GM23338 (cell line): ENCODE data around the gene PPFIBP2. TPM values are rescaled to one million over a fixed set of nuclear protein-coding genes. Genes with fewer than 3 reads are reported as not detected.

ENCODE experiments used
- ATAC-seq: fragments of 200-7000 bp; cut with Tn5 transposase; 3 replicates; pipeline ENCODE4 v1.9.1; 2020
- DNase-seq: peaks from one replicate; pipeline ENCODE4 v3.0.0-alpha.2; 2015; ENCODE audit warnings: low spot score
- H2AFZ ChIP-seq: fragments of 200-600 bp; sonication (generic); 2 replicates; pipeline ENCODE4 v1.8.0; 2016; ENCODE audit warnings: antibody characterized with exemption, mild to moderate bottlenecking, moderate library complexity
- H3F3A ChIP-seq: fragments of 200-600 bp; sonication (generic); replicated peaks from 2 replicates; pipeline ENCODE4 v1.8.0; 2017; ENCODE audit warnings: antibody characterized with exemption, mixed run types, low read depth
- H3K27ac ChIP-seq: fragments of 200-600 bp; sonication (generic); 2 replicates; pipeline ENCODE4 v1.6.1; 2016; ENCODE audit warnings: low read depth
- H3K27me3 ChIP-seq: fragments of 200-600 bp; sonication (generic); 2 replicates; pipeline ENCODE4 v1.8.0; 2016; ENCODE audit warnings: mild to moderate bottlenecking, mixed run types, moderate library complexity; ENCODE audit not compliant: insufficient read depth
- H3K36me3 ChIP-seq: fragments of 200-600 bp; sonication (generic); 2 replicates; pipeline ENCODE4 v1.8.0; 2016; ENCODE audit warnings: mild to moderate bottlenecking; ENCODE audit not compliant: insufficient read depth
- H3K4me1 ChIP-seq: fragments of 200-600 bp; sonication (generic); 2 replicates; pipeline ENCODE4 v1.8.0; 2016; ENCODE audit warnings: mild to moderate bottlenecking, moderate library complexity; ENCODE audit not compliant: insufficient read depth
- H3K4me2 ChIP-seq: fragments of 200-600 bp; sonication (generic); 2 replicates; pipeline ENCODE4 v1.7.1; 2017; ENCODE audit warnings: mixed run types
- H3K4me3 ChIP-seq: fragments of 200-600 bp; sonication (generic); 2 replicates; pipeline ENCODE4 v1.6.1; 2016; ENCODE audit warnings: mixed run types
- H3K79me2 ChIP-seq: fragments of 200-600 bp; sonication (generic); replicated peaks from 2 replicates; pipeline ENCODE4 v1.8.0; 2017; ENCODE audit warnings: mild to moderate bottlenecking; ENCODE audit not compliant: insufficient read depth
- H3K9me2 ChIP-seq: fragments of 200-600 bp; sonication (generic); 2 replicates; pipeline ENCODE4 v1.8.0; 2017; ENCODE audit not compliant: insufficient read depth
- H4K20me1 ChIP-seq: fragments of 200-600 bp; sonication (generic); replicated peaks from 2 replicates; pipeline ENCODE4 v1.8.0; 2017; ENCODE audit warnings: mild to moderate bottlenecking; ENCODE audit not compliant: insufficient read depth
- H3K27ac Mint-ChIP-seq: 2 replicates; pipeline ENCODE4 v1.8.0; 2020; ENCODE audit warnings: inconsistent platforms, mild to moderate bottlenecking, moderate library complexity, mixed read lengths
- H3K27me3 Mint-ChIP-seq: 3 replicates; pipeline ENCODE4 v1.8.0; 2022; ENCODE audit warnings: low read depth, mild to moderate bottlenecking, moderate library complexity, mixed read lengths, inconsistent platforms; ENCODE audit not compliant: insufficient read depth, poor library complexity
- H3K36me3 Mint-ChIP-seq: 3 replicates; pipeline ENCODE4 v1.8.0; 2021; ENCODE audit warnings: low read depth, mild to moderate bottlenecking, inconsistent platforms, moderate library complexity, mixed read lengths
- H3K4me1 Mint-ChIP-seq: 3 replicates; pipeline ENCODE4 v1.8.0; 2020; ENCODE audit warnings: mild to moderate bottlenecking, inconsistent platforms, mixed read lengths
- H3K4me3 Mint-ChIP-seq: 3 replicates; pipeline ENCODE4 v1.8.0; 2021; ENCODE audit warnings: moderate library complexity, mild to moderate bottlenecking, inconsistent platforms, mixed read lengths
- H3K9me3 Mint-ChIP-seq: 3 replicates; pipeline ENCODE4 v1.8.0; 2020; ENCODE audit warnings: moderate library complexity, mild to moderate bottlenecking, inconsistent platforms, mixed read lengths
- EZH2 ChIP-seq: fragments of 200-600 bp; sonication (generic); IDR thresholded peaks from one replicate; pipeline ENCODE4 v1.8.0; 2017; ENCODE audit warnings: antibody characterized with exemption, mild to moderate bottlenecking, low read depth; ENCODE audit not compliant: unreplicated experiment
- EZH2phosphoT487 ChIP-seq: fragments of 200-600 bp; sonication (generic); IDR thresholded peaks from one replicate; pipeline ENCODE4 v1.8.1; 2018; ENCODE audit warnings: antibody characterized with exemption; ENCODE audit not compliant: unreplicated experiment
- NANOG ChIP-seq: IDR thresholded peaks from 2 replicates; pipeline ENCODE4 v1.6.1; 2016; ENCODE audit warnings: antibody characterized with exemption, borderline replicate concordance
- POLR2AphosphoS5 ChIP-seq: IDR thresholded peaks from 2 replicates; pipeline ENCODE4 v1.6.1; 2016; ENCODE audit warnings: antibody characterized with exemption, low read depth
- ZNF331 ChIP-seq: fragments of 250-450 bp; sonication (Bioruptor Pico); IDR thresholded peaks from 2 replicates; pipeline ENCODE4 v1.5.0; 2020; ENCODE audit warnings: low read depth, mild to moderate bottlenecking, moderate library complexity
- polyA plus RNA-seq: library from polyadenylated mRNA; unstranded; fragments of >200 nt; fragmentation: Nextera tagmentation; extraction: Ambion mirVana; gene quantifications from 2 replicates; pipeline ENCODE4 v1.2.1, GENCODE V29; 2016
- total RNA-seq: library from RNA; depleted of rRNA; stranded (reverse); fragments of >200 nt; shearing (Covaris generic); gene quantifications from 2 replicates; pipeline ENCODE4 v1.2.3, GENCODE V29; 2014
- TF ChIP-seq, protein P1 (sequence below): IDR thresholded peaks from one replicate; pipeline ENCODE4 v1.6.1; 2018; ENCODE audit warnings: antibody characterized with exemption; ENCODE audit not compliant: unreplicated experiment
- TF ChIP-seq, protein P2 (sequence below), 2 experiments: fragments of 200-600 bp in 1 of 2; sonication (generic) in 1 of 2; conservative IDR thresholded peaks; 2 replicates each; pipeline versions ENCODE4 v1.5.1 to v1.6.1; 2016 to 2017; ENCODE audit warnings: antibody characterized with exemption in 2 of 2, low read depth in 2 of 2, mild to moderate bottlenecking in 2 of 2, moderate library complexity in 1 of 2
- TF ChIP-seq, protein P3 (sequence below): IDR thresholded peaks from 2 replicates; pipeline ENCODE4 v1.6.1; 2016; ENCODE audit warnings: antibody characterized with exemption
- TF ChIP-seq, protein P4 (sequence below): fragments of 250-450 bp; sonication (Bioruptor Pico); IDR thresholded peaks from 2 replicates; pipeline ENCODE4 v1.5.0; 2020; ENCODE audit warnings: mild to moderate bottlenecking, moderate library complexity

Gene PPFIBP2
- total and polyA plus RNA-seq, 2 experiments from 2014 or later: 7.1 to 14.8 TPM

DNA sequence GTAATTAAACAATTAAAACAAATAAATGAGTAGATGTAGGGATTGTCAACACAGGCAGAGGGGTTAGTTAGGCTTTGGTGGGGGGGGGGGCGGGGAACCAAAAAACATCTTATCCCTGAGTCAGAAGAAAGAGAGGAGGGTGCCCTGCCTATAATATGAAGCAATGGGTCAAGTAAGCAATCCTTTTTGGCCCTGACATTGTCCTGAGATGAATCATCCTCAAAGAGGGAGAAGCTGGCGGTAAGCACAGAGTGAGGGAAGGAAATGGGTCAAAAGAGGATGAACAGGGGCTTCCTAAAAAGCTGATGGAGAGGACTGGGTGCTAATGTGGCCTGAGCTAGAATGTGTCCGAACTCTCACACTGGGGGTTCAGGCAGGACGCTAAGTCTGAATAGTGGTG, 23.7 kb upstream of the PPFIBP2 start (continued):
- TF ChIP-seq, protein P1, sequence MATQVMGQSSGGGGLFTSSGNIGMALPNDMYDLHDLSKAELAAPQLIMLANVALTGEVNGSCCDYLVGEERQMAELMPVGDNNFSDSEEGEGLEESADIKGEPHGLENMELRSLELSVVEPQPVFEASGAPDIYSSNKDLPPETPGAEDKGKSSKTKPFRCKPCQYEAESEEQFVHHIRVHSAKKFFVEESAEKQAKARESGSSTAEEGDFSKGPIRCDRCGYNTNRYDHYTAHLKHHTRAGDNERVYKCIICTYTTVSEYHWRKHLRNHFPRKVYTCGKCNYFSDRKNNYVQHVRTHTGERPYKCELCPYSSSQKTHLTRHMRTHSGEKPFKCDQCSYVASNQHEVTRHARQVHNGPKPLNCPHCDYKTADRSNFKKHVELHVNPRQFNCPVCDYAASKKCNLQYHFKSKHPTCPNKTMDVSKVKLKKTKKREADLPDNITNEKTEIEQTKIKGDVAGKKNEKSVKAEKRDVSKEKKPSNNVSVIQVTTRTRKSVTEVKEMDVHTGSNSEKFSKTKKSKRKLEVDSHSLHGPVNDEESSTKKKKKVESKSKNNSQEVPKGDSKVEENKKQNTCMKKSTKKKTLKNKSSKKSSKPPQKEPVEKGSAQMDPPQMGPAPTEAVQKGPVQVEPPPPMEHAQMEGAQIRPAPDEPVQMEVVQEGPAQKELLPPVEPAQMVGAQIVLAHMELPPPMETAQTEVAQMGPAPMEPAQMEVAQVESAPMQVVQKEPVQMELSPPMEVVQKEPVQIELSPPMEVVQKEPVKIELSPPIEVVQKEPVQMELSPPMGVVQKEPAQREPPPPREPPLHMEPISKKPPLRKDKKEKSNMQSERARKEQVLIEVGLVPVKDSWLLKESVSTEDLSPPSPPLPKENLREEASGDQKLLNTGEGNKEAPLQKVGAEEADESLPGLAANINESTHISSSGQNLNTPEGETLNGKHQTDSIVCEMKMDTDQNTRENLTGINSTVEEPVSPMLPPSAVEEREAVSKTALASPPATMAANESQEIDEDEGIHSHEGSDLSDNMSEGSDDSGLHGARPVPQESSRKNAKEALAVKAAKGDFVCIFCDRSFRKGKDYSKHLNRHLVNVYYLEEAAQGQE: no peak
- TF ChIP-seq, protein P2, sequence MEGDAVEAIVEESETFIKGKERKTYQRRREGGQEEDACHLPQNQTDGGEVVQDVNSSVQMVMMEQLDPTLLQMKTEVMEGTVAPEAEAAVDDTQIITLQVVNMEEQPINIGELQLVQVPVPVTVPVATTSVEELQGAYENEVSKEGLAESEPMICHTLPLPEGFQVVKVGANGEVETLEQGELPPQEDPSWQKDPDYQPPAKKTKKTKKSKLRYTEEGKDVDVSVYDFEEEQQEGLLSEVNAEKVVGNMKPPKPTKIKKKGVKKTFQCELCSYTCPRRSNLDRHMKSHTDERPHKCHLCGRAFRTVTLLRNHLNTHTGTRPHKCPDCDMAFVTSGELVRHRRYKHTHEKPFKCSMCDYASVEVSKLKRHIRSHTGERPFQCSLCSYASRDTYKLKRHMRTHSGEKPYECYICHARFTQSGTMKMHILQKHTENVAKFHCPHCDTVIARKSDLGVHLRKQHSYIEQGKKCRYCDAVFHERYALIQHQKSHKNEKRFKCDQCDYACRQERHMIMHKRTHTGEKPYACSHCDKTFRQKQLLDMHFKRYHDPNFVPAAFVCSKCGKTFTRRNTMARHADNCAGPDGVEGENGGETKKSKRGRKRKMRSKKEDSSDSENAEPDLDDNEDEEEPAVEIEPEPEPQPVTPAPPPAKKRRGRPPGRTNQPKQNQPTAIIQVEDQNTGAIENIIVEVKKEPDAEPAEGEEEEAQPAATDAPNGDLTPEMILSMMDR (conservative IDR thresholded peaks at IDR 0.05; ENCODE audit: low read depth in 2 of 2): no peak
- no peak for TF ChIP-seq EZH2phosphoT487
- TF ChIP-seq, protein P3, sequence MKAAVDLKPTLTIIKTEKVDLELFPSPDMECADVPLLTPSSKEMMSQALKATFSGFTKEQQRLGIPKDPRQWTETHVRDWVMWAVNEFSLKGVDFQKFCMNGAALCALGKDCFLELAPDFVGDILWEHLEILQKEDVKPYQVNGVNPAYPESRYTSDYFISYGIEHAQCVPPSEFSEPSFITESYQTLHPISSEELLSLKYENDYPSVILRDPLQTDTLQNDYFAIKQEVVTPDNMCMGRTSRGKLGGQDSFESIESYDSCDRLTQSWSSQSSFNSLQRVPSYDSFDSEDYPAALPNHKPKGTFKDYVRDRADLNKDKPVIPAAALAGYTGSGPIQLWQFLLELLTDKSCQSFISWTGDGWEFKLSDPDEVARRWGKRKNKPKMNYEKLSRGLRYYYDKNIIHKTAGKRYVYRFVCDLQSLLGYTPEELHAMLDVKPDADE: no peak

DNA sequence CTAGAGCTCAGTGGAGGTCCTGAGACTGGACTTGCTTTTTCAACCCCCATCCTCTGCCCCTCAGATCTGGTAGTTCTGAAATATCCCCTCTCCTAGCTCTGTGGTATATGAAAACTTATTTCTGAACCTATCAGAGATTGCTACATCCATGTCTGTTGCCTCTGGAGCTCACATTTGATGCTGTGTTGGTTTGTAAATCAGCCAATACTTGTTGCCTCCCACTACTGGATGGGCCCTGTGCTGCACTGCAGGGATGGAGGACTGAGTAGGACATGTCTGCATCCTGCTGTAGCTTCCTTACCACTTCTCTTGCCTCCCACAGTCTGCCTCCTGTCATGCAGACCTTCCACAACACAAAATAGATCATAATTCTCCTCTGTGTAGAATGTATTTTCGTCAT, 23.3 kb upstream of the PPFIBP2 start:
- no peaks in the 10 kb centered on the region for H3K27me3 ChIP-seq
- no peak overlapping the region for H3K4me3 Mint-ChIP-seq
- no peak overlapping the region for H3K4me2 ChIP-seq
- H3K9me3 Mint-ChIP-seq: no peaks in the 10 kb centered on the region
- H3F3A ChIP-seq: no peaks in the 10 kb centered on the region
- no peak overlapping the region for H3K27ac Mint-ChIP-seq
- H4K20me1 ChIP-seq: no peaks in the 10 kb centered on the region
- H3K27me3 Mint-ChIP-seq: peaks cover 1% of the 10 kb centered on the region
- DNase-seq: no peak
- no peak overlapping the region for H2AFZ ChIP-seq
- H3K27ac ChIP-seq: no peak overlapping the region
- peaks cover 5% of the 10 kb centered on the region; the same call in 1 of the 2 replicates for H3K4me1 ChIP-seq
- H3K9me2 ChIP-seq: peaks cover 14% of the 10 kb centered on the region
- no peak for ATAC-seq
- peaks cover 30% of the 10 kb centered on the region for H3K4me1 Mint-ChIP-seq
- H3K4me3 ChIP-seq: no peak overlapping the region
- H3K36me3 Mint-ChIP-seq: no peaks in the 10 kb centered on the region
- H3K79me2 ChIP-seq: no peaks in the 10 kb centered on the region
- H3K36me3 ChIP-seq: no peaks in the 10 kb centered on the region
- TF ChIP-seq, protein P4, sequence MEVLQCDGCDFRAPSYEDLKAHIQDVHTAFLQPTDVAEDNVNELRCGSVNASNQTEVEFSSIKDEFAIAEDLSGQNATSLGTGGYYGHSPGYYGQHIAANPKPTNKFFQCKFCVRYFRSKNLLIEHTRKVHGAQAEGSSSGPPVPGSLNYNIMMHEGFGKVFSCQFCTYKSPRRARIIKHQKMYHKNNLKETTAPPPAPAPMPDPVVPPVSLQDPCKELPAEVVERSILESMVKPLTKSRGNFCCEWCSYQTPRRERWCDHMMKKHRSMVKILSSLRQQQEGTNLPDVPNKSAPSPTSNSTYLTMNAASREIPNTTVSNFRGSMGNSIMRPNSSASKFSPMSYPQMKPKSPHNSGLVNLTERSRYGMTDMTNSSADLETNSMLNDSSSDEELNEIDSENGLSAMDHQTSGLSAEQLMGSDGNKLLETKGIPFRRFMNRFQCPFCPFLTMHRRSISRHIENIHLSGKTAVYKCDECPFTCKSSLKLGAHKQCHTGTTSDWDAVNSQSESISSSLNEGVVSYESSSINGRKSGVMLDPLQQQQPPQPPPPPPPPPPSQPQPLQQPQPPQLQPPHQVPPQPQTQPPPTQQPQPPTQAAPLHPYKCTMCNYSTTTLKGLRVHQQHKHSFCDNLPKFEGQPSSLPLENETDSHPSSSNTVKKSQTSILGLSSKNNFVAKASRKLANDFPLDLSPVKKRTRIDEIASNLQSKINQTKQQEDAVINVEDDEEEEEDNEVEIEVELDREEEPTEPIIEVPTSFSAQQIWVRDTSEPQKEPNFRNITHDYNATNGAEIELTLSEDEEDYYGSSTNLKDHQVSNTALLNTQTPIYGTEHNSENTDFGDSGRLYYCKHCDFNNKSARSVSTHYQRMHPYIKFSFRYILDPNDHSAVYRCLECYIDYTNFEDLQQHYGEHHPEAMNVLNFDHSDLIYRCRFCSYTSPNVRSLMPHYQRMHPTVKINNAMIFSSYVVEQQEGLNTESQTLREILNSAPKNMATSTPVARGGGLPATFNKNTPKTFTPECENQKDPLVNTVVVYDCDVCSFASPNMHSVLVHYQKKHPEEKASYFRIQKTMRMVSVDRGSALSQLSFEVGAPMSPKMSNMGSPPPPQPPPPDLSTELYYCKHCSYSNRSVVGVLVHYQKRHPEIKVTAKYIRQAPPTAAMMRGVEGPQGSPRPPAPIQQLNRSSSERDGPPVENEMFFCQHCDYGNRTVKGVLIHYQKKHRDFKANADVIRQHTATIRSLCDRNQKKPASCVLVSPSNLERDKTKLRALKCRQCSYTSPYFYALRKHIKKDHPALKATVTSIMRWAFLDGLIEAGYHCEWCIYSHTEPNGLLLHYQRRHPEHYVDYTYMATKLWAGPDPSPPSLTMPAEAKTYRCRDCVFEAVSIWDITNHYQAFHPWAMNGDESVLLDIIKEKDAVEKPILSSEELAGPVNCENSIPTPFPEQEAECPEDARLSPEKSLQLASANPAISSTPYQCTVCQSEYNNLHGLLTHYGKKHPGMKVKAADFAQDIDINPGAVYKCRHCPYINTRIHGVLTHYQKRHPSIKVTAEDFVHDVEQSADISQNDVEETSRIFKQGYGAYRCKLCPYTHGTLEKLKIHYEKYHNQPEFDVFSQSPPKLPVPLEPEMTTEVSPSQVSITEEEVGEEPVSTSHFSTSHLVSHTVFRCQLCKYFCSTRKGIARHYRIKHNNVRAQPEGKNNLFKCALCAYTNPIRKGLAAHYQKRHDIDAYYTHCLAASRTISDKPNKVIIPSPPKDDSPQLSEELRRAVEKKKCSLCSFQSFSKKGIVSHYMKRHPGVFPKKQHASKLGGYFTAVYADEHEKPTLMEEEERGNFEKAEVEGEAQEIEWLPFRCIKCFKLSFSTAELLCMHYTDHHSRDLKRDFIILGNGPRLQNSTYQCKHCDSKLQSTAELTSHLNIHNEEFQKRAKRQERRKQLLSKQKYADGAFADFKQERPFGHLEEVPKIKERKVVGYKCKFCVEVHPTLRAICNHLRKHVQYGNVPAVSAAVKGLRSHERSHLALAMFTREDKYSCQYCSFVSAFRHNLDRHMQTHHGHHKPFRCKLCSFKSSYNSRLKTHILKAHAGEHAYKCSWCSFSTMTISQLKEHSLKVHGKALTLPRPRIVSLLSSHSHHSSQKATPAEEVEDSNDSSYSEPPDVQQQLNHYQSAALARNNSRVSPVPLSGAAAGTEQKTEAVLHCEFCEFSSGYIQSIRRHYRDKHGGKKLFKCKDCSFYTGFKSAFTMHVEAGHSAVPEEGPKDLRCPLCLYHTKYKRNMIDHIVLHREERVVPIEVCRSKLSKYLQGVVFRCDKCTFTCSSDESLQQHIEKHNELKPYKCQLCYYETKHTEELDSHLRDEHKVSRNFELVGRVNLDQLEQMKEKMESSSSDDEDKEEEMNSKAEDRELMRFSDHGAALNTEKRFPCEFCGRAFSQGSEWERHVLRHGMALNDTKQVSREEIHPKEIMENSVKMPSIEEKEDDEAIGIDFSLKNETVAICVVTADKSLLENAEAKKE (CRISPR knock-in tag): no peak
- no peak for TF ChIP-seq EZH2
- TF ChIP-seq, protein P3: no peak
- TF ChIP-seq ZNF331 (CRISPR knock-in tag): no peak
- no peak for TF ChIP-seq NANOG
- no peak for TF ChIP-seq POLR2AphosphoS5
